HCT116 (cell line): ENCODE measurements around the gene CNN2.

ENCODE experiments used
- CTCF ChIP-seq, 3 experiments: fragments of 200-600 bp in 1 of 3; sonication (generic) in 1 of 3; IDR thresholded peaks in 2 of 3; conservative IDR thresholded peaks in 1 of 3; 2 replicates each; pipeline ENCODE4 v1.5.1; 2012 to 2017; ENCODE audit warnings: low read depth in 2 of 3, low read length in 2 of 3, antibody characterized with exemption in 1 of 3, borderline replicate concordance in 1 of 3, control low read depth in 1 of 3, mild to moderate bottlenecking in 1 of 3, mixed read lengths in 1 of 3, mixed run types in 1 of 3, moderate library complexity in 1 of 3; ENCODE audit not compliant: insufficient read depth in 1 of 3
- MAX ChIP-seq: IDR thresholded peaks from 2 replicates; pipeline ENCODE4 v1.6.1; 2012
- SRF ChIP-seq: IDR thresholded peaks from 2 replicates; pipeline ENCODE4 v1.6.1; 2012; ENCODE audit warnings: low read depth

- TF ChIP-seq CTCF (IDR thresholded peaks at IDR 0.05 in 2 of 3, conservative IDR thresholded peaks at IDR 0.05 in 1 of 3; ENCODE audit: borderline replicate concordance in 1 of 3, insufficient read depth in 1 of 3, low read depth in 2 of 3, low read length in 2 of 3) (no peak), SRF (no peak), MAX (no peak)
These were observed 14.5 kb upstream of the CNN2 start for GRCh38 chr19:1011831-1012333.
